SHP77 (cell line): Measurements from ENCODE around the gene RNF144B.

Experiments used
- DNase-seq, 2 experiments: peaks; one replicate each; lab custom pipeline; 2025; lab: John Stamatoyannopoulos, UW

Gene RNF144B

GRCh38 chr6:18488526-18489270 is 101.5 kb downstream of the RNF144B start:
- no peak for DNase-seq

- DNase-seq, result no peak
These were observed 102.2 kb downstream of the RNF144B start for GRCh38 chr6:18489335-18489734.

DNA sequence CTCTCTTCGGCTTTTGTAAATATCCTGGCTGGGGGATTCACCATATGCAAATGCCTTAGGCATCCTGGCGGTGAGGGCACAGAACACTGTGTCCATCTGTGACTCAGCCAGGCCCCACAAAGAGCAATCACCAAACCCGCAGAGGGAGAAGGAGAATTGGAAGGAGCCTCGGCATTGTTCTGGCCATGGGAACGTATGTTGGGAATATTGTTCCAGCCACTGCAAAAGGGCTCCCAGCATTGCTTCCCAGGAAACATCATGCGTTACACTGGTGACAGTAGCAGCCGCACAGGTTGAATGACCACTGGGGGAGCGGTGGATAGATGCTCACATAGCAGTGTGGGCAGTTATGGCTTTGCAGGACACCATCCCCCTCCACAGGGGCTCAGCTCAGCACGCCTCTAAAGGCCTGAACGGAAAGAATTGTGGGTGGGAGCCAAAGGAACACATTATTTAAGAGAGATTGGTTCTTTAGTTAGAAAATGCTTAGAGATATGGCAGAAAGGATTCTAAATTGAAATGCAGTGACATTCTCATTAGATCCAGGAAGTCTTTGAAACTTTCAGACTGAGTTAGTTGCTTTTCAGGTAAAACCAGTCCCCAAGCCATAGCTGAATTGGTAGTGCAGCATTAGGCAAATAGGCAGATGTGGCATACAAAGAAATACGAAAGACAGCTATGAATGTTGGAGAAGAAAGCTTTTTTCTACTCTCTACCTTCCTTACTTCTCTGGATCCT is 104.3 kb downstream of the RNF144B start:
- no peak for DNase-seq

GRCh38 chr6:18492972-18493371 is 105.8 kb downstream of the RNF144B start:
- no peak for DNase-seq

- no peak for DNase-seq
These were observed 106.3 kb downstream of the RNF144B start for GRCh38 chr6:18493382-18493891.

- DNase-seq, result no peak
These were observed 106.8 kb downstream of the RNF144B start for GRCh38 chr6:18493925-18494324.

- DNase-seq, result no peak
These were observed 108.1 kb downstream of the RNF144B start for GRCh38 chr6:18495236-18495635.

DNA sequence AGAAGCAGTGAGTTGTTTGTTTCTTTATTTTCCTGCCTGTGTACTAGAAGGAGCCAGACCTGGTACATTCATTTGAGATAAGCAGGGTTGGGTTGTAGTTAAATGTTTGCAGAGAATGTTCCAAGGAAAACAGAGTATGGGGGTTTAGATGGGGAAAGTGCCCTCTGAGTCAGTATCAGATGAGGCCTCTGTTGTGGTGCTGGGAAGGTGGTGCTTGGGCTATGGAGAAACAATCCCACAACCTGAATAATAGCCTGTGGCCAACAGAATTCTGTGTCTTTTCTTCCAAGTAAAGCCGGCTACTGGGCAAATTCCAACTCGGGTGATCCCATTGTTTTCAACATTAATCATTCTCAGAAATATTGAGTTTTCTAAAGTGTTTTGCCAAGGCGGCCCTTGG is 109.3 kb downstream of the RNF144B start:
- DNase-seq, result no peak

DNA sequence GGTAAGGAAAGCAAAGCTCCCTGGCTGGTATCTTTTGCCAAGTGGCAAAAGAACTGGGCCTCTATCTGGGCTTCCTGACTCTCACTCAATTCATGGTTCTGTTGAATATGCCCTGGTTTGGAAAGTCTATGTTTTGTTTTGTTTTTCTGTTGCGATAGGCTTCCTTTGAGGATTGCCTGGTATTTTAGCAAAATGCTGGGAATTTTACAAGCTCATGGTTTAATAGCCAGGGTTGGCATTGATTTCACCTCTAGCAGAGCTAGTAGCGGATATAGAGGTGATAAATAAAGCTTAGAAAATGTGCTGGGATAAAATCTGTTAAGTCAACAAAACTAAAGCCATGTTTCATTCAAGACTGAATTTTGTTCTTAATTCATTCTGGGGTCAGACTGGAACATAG is 109.9 kb downstream of the RNF144B start:
- DNase-seq, result no peak

- no peak for DNase-seq
These were observed 111.3 kb downstream of the RNF144B start for GRCh38 chr6:18498408-18498807.

- no peak for DNase-seq
These were observed 113.9 kb downstream of the RNF144B start for GRCh38 chr6:18500921-18501662.

DNA sequence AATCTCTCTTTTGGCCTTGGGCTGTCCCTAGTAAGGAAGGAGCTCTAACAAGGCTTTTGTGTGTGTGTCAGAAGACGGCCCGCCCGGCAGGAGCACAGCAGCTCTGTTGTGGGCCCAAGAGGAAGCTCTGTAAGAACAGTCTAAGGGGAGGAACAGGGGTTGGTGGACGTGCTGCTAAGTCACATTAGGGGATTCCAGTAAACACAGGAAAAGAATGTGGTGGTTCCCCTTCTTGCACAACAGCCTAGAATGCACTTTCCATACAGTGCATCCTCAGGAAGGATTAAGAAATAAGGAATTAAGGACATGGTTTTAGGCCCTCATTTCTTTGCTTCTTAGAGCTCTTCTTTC is 114.5 kb downstream of the RNF144B start:
- DNase-seq, result no peak

DNA sequence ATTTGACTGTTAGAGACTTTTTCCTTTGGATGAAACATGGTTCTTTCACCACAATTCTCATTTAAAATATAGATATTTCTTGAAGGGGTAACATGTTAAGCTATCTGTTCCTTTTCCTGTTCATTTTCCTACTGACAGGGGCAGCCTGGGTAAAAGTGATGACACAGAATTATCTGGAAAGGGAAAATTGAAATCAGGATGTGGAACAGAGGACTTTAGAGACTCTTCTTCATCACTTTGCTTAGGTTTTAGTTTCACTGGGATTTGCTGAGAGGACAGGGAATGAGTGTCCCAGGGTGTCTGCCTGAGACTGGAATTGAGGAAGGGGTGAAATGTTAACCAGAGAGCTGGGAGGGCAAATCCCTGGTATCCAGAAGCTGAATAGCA is 116.0 kb downstream of the RNF144B start:
- DNase-seq, result no peak

- peak; percentile 69 to 73 for DNase-seq
These were observed 116.6 kb downstream of the RNF144B start for GRCh38 chr6:18503593-18504231.

GRCh38 chr6:18504232-18504596 is 117.1 kb downstream of the RNF144B start:
- no peak for DNase-seq

DNA sequence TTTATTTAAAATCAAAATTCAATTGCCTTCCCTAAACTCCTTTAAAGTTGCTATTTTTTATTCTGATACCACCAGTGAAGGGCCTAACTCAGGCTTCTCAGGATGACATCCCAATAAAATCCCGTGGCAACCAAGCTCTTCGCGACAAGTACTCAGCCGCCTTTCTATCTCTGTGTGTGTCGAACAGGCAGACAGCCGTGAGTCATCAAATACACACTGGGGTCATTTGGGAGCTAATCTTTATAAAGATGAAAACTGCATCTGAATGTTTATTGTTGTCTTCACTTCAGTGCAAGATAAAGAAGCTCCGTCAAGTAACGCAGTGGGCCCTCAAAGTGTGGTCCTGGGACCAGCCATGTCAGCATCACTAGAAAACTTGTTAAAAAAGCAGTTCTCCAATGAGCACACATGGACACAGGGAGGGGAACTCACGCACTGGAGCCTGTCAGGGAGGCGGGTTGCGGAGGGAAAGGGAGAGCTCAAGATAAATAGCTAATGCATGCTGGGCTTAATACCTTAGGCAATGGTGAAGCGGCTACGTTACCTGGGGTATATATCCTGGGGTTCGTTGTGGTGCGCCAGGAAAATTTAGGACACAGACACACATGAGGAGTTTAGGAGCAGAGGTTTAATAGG is 119.3 kb downstream of the RNF144B start:
- DNase-seq, result peak; percentile 16 to 38

DNA sequence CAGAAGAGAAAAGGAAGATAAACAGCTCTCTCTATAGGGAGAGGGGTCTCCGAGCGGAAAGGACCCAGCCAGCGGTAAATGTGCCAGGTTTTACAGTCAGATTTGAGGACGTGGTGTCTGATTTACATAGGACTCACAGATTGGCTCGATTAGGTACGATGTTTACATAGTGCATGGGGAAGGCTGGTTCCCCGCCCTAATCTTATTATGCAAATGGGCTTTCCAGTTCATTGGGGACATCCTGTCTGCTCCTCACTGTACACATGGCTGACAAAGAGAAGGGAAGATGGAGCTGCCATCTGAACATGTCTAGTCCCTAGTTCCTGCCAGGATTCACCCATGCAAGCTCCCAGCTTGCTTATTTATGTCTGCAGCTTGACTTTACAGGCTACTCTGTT is 119.9 kb downstream of the RNF144B start:
- peak; percentile 35 to 45 for DNase-seq

DNA sequence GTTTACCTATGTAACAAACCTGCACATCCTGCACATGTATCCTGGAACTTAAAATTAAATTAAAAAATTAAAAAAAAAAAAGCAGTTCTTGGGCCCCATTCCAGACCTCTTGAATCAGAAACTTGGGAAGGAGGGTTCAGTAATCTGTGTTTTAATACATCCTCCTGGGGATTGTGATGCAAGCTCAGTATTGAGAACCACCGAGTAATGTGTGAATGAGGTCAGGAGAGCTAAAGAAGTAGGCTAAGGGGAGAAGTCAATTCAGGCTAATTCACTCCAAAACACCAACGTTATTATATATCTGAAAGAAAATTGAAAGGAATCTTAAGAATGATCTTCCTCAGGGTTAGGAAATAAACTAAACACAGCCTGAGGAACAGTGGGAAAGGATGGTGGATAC is 120.4 kb downstream of the RNF144B start:
- no peak for DNase-seq

GRCh38 chr6:18509871-18510643 is 122.9 kb downstream of the RNF144B start:
- DNase-seq, result no peak

DNA sequence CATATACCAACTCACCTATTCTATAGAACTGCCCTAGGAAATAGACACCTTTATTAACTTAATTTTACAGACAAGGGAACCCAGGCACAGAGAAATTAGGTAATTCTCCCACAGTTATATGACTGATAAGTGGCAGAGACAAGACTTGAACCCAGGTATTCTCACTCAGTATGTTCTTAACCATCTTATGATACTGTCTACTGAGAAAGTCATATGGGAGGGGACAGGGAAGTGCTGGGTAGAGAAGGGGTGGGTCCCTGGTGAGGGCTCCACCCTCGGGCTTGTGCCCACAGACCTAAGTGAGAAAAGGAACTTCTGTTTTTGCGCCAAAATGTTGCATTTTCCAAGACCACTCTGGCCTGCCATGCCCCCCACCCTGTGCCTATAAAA is 123.5 kb downstream of the RNF144B start:
- no peak for DNase-seq

DNA sequence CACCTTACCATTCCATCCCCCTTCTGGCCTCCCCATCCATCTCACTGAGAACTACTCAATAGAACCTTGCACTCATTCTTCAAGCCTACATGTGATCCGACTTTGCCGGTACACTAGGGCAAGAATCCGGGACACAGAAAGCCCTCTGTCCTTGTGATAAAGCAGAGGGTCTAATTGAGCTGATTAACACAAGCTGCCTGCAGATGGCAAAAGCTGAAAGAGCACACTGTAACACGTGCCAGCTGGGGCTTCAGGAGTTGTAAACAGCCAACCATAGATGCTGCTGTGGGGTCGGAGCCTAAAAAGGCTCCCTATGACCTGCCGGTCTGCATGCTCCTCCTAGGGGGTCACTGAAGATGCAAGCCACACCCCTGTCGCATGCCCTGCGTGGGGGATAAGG is 124.1 kb downstream of the RNF144B start:
- no peak for DNase-seq
